22Rv1 (cell line): Measurements from ENCODE around the gene ZSCAN30.

Source experiments
- H3K27ac ChIP-seq: fragments of 450-650 bp; 2 replicates; pipeline ENCODE4 v1.5.1; 2017
- CTCF ChIP-seq: fragments of 450-650 bp; IDR thresholded peaks from 2 replicates; pipeline ENCODE4 v1.5.1; 2017; ENCODE audit warnings: mild to moderate bottlenecking
- ZFX ChIP-seq: fragments of 450-650 bp; IDR thresholded peaks from 2 replicates; pipeline ENCODE4 v1.6.1; 2017; ENCODE audit warnings: antibody characterized with exemption, borderline replicate concordance

Gene ZSCAN30

GRCh38 chr18:35246831-35247230 is 43.2 kb downstream of the ZSCAN30 start:
- no peak for TF ChIP-seq ZFX
- no peak for TF ChIP-seq CTCF

GRCh38 chr18:35245719-35246317 is 44.2 kb downstream of the ZSCAN30 start:
- H3K27ac ChIP-seq, result no peak overlapping the region
- no peak for TF ChIP-seq CTCF
- no peak for TF ChIP-seq ZFX

More at GRCh38 chr18:35246831-35247230, 43.2 kb downstream of the ZSCAN30 start:
- no peak overlapping the region for H3K27ac ChIP-seq

GRCh38 chr18:35244671-35245070 is 45.4 kb downstream of the ZSCAN30 start:
- no peak overlapping the region for H3K27ac ChIP-seq
- no peak for TF ChIP-seq CTCF
- no peak for TF ChIP-seq ZFX

GRCh38 chr18:35242426-35242825 is 47.6 kb downstream of the ZSCAN30 start:
- TF ChIP-seq CTCF, result no peak
- TF ChIP-seq ZFX, result no peak
- H3K27ac ChIP-seq, result no peak overlapping the region

- peak overlapping the region; percentile 88 for H3K27ac ChIP-seq
- TF ChIP-seq CTCF, result no peak
- no peak for TF ChIP-seq ZFX
Observed at GRCh38 chr18:35241448-35241804, 48.6 kb downstream of the ZSCAN30 start.

GRCh38 chr18:35240664-35241447 is 49.2 kb downstream of the ZSCAN30 start, which contains the start of gene ZNF397:
ZNF397 (plus strand) TSS chr18:35241034; CDS start chr18:35242471, 1,437 bp downstream.
- peak within 1 kb of the TSS; percentile 88 for H3K27ac ChIP-seq
- TF ChIP-seq CTCF, result no peak
- no peak for TF ChIP-seq ZFX

GRCh38 chr18:35239314-35239713 is 50.7 kb downstream of the ZSCAN30 start:
- no peak overlapping the region for H3K27ac ChIP-seq
- no peak for TF ChIP-seq CTCF
- no peak for TF ChIP-seq ZFX
